ENCODE results near the gene FAM174C.

FAM174C gene

GRCh38 chr19:1287354-1288225 is 12.3 kb downstream of the FAM174C start:
- Histone ChIP-seq H4K20me1 (ENCODE audit: insufficient read depth, low read length) (no peaks in the 10 kb centered on the region), H3K79me2 (ENCODE audit: insufficient read depth, low read length) (no peaks in the 10 kb centered on the region), H3K9me2 (ENCODE audit: low read depth, low read length) (no peaks in the 10 kb centered on the region), H3K4me1 (ENCODE audit: insufficient read depth, low read length, severe bottlenecking) (peaks cover 3% of the 10 kb centered on the region), H3K27me3 (ENCODE audit: insufficient read depth, low read length) (0 out of 2 replicates have a peak, but pooled peaks cover 17% of the 10 kb centered on the region), H3K4me3 (ENCODE audit: low read depth, low read length, poor library complexity, severe bottlenecking) (no peak overlapping the region), H3F3A (ENCODE audit: insufficient read depth, low read length) (no peaks in the 10 kb centered on the region), H3K4me2 (ENCODE audit: low read length) (no peak overlapping the region), H3K36me3 (ENCODE audit: insufficient read depth, low read length) (no peaks in the 10 kb centered on the region), H3K27ac (ENCODE audit: low read depth, low read length, poor library complexity, severe bottlenecking) (no peak overlapping the region), H3K9ac (ENCODE audit: low read length) (no peak overlapping the region), H2AFZ (ENCODE audit: low read length) (no peak overlapping the region), H3K9me3 (ENCODE audit: low read length) (no peaks in the 10 kb centered on the region)
- TF ChIP-seq CTCF (IDR thresholded peaks at IDR 0.05; ENCODE audit: low read length) (no peak), EZH2 (IDR thresholded peaks at IDR 0.05; ENCODE audit: borderline replicate concordance, low read length) (no peak)

DNA sequence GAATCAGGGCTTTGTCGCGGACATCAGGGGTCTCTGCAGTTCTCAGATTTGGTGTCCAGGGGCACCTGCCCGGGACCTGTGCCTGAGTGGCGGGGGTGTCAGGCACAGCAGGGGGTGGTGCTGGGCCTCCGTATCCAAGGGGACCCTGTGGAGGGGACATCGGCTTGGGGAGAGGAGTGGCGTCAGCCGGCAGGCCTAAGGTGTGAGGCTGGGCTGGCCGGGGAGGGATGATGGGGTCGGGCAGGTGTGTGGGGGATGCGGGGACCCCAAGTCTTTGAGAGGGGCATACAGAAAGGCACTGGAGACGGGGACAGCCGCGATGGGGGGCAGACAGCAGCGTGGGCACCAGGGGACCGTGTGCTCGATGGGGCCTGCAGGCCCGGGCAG is 12.9 kb downstream of the FAM174C start:
- Histone ChIP-seq H3F3A (ENCODE audit: insufficient read depth, low read length) (no peaks in the 10 kb centered on the region), H3K4me1 (ENCODE audit: insufficient read depth, low read length, severe bottlenecking) (peaks cover 3% of the 10 kb centered on the region), H3K27me3 (ENCODE audit: insufficient read depth, low read length) (0 out of 2 replicates have a peak, but pooled peaks cover 17% of the 10 kb centered on the region), H3K9me3 (ENCODE audit: low read length) (no peaks in the 10 kb centered on the region), H2AFZ (ENCODE audit: low read length) (no peak overlapping the region), H3K9ac (ENCODE audit: low read length) (no peak overlapping the region), H3K36me3 (ENCODE audit: insufficient read depth, low read length) (no peaks in the 10 kb centered on the region), H3K27ac (ENCODE audit: low read depth, low read length, poor library complexity, severe bottlenecking) (no peak overlapping the region), H4K20me1 (ENCODE audit: insufficient read depth, low read length) (no peaks in the 10 kb centered on the region), H3K9me2 (ENCODE audit: low read depth, low read length) (no peaks in the 10 kb centered on the region), H3K79me2 (ENCODE audit: insufficient read depth, low read length) (no peaks in the 10 kb centered on the region), H3K4me3 (ENCODE audit: low read depth, low read length, poor library complexity, severe bottlenecking) (no peak overlapping the region), H3K4me2 (ENCODE audit: low read length) (no peak overlapping the region)
- TF ChIP-seq EZH2 (IDR thresholded peaks at IDR 0.05; ENCODE audit: borderline replicate concordance, low read length) (no peak), CTCF (IDR thresholded peaks at IDR 0.05; ENCODE audit: low read length) (no peak)

DNA sequence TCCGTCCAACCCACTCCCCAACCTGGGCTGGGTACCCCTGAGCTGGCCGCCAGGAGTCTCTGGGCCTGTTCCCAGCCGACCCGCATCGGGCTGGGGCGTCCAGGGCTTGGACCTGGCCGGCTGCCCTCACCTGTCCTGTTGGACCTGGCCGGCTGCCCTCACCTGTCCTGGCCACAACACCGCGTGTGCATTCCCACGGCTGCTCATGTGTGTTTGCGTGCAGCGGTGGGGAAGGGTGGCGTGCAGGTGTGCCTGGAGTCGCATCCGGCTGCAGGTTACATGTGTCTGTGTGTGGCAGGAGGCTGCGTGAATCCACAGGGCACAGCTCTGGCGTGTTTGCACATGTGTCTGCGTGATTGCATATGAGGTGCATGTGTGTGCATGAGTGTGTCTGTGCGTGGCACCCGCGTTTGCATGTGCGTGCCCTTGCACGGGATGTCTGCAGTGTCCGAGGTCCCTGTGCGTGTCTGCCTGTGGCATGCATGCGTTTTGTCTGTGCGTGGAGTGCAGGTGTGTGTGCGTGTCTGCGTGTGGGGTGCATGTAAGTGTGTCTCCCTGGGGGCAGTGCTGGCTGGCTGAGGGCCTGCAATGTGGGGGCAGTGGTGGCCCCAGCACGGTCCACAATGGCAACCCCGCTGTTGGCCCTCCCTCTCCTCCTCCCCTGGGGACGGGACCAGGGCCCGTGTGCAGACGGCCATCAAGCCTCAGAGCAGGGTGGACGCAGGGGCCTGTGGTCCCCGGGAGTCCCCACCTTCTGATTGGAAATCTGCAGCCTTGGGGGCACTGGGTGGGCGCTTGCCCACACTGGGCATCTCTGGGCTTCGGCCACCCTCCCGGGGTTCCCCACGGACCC is 13.7 kb downstream of the FAM174C start:
- Histone ChIP-seq H3K27ac (ENCODE audit: low read depth, low read length, poor library complexity, severe bottlenecking) (no peak overlapping the region), H3K36me3 (ENCODE audit: insufficient read depth, low read length) (no peaks in the 10 kb centered on the region), H3K4me2 (ENCODE audit: low read length) (no peak overlapping the region), H3K9me3 (ENCODE audit: low read length) (no peaks in the 10 kb centered on the region), H3K27me3 (ENCODE audit: insufficient read depth, low read length) (0 out of 2 replicates have a peak, but pooled peaks cover 17% of the 10 kb centered on the region), H4K20me1 (ENCODE audit: insufficient read depth, low read length) (no peaks in the 10 kb centered on the region), H3K79me2 (ENCODE audit: insufficient read depth, low read length) (no peaks in the 10 kb centered on the region), H3K4me1 (ENCODE audit: insufficient read depth, low read length, severe bottlenecking) (peaks cover 3% of the 10 kb centered on the region), H3K4me3 (ENCODE audit: low read depth, low read length, poor library complexity, severe bottlenecking) (no peak overlapping the region), H3F3A (ENCODE audit: insufficient read depth, low read length) (no peaks in the 10 kb centered on the region), H2AFZ (ENCODE audit: low read length) (no peak overlapping the region), H3K9ac (ENCODE audit: low read length) (no peak overlapping the region), H3K9me2 (ENCODE audit: low read depth, low read length) (no peaks in the 10 kb centered on the region)
- TF ChIP-seq EZH2 (IDR thresholded peaks at IDR 0.05; ENCODE audit: borderline replicate concordance, low read length) (no peak), CTCF (IDR thresholded peaks at IDR 0.05; ENCODE audit: low read length) (no peak)

All from OCI-LY1 (cell line).